HG03196 (cell line): Measurements from ENCODE around the gene KRTAP4-2.
"Not testable (repeated sequence)": the region's sequence is repeated elsewhere in the genome, so short reads cannot be mapped to it uniquely, and the experiment has no call there.

Experiments
- ATAC-seq: cut with Tn5 transposase; IDR thresholded peaks from one replicate; pipeline ENCODE4 v1.9.1; 2021; ENCODE audit not compliant: unreplicated experiment

KRTAP4-2 gene

DNA sequence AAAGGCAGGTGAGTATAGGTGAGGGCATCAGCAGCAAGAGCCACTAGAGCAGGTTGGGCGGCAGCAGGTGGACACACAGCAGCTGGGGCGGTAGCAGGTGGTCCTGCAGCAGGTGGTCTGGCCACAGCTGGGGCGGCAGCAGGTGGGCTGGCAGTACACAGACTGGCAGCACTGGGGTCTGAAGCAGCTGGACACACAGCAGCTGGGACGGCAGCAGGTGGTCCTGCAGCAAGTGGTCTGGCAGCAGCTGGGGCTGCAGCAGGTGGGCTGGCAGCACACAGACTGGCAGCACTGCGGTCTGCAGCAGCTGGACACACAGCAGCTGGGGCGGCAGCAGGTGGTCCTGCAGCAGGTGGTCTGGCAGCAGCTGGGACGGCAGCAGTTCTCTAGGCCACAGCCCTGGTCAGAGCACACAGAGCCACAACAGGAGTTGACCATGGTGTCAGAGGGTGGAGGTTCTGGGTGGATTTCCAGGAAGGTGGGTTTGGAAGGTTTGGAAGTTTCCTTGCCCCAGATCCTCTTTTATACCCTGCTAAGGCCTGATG is at the start of gene KRTAP4-2:
TSS of gene KRTAP4-2 (minus strand) at position 495 of the 545 bp plus-strand sequence. CDS start at position 438, 57 bp downstream.
- ATAC-seq, result no peak

DNA sequence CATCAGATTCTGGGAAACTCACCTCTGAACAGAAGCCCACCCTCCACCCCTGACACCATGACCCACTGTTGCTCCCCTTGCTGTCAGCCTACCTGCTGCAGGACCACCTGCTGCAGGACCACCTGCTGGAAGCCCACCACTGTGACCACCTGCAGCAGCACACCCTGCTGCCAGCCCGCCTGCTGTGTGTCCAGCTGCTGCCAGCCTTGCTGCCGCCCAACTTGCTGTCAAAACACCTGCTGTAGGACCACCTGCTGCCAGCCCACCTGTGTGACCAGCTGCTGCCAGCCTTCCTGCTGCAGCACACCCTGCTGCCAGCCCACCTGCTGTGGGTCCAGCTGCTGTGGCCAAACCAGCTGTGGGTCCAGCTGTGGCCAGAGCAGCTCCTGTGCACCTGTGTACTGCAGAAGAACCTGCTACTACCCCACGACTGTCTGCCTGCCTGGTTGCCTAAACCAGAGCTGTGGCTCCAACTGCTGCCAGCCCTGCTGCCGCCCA is 48.6 kb upstream of the KRTAP4-2 start, which contains the start of gene KRTAP9-2:
TSS of gene KRTAP9-2 (plus strand) at position 51 of the 498 bp plus-strand sequence. CDS start at position 58, 7 bp downstream.
- ATAC-seq, result not testable (repeated sequence)

DNA sequence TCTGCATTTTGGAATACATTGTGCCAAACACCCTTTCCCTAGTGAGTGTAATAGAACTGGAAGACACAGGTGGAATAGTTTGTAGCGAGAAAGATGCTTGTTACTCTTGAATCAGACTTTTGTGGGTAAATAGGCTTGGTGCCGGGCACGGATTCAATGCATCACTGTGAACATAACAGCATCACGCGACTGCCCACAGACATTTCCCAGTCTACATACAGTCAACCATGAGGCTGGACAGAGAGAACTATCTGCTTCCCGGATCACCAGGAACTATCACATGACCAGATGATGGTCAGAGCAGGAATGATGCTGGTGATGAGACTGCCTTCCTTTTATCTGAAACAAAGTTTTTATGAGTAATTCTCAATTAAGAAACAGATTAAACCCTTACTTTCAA is 48.0 kb upstream of the KRTAP4-2 start:
- ATAC-seq, result no peak

DNA sequence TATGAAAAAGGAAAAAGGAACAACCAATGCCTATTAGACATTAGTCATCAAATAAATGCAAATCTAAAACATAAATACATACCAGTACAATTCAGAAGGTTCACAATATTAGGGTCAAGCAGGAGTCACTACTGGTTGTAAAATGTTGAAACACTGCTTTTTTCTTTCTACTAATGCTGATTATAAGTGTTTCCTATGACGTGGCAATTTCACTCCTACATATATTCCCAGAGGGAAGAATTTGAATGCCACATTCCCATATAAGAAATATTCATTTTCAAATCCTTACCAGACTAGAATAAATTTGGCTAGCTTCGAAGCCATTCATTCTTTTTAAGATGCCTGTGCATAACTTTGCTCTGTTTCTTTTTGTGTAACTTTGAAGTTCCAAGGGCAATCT is 45.8 kb upstream of the KRTAP4-2 start:
- ATAC-seq, result no peak

DNA sequence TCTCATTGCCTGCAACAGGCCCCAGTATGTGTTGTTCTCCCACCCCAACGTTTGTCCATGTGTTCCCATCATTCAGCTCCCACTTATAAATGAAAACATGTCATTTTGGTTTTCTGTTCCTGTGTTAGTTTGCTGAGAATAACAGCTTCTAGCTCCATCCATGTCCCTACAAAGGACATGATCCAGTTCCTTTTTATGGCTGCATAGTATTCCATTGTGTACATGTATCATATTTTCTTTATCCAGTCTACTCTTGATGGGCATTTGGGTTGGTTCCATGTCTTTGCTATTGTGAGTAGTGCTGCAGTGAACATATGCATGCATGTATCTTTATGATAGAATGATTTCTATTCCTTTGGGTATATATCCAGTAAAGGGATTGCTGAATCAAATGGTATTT is 37.7 kb upstream of the KRTAP4-2 start:
- no peak for ATAC-seq

DNA sequence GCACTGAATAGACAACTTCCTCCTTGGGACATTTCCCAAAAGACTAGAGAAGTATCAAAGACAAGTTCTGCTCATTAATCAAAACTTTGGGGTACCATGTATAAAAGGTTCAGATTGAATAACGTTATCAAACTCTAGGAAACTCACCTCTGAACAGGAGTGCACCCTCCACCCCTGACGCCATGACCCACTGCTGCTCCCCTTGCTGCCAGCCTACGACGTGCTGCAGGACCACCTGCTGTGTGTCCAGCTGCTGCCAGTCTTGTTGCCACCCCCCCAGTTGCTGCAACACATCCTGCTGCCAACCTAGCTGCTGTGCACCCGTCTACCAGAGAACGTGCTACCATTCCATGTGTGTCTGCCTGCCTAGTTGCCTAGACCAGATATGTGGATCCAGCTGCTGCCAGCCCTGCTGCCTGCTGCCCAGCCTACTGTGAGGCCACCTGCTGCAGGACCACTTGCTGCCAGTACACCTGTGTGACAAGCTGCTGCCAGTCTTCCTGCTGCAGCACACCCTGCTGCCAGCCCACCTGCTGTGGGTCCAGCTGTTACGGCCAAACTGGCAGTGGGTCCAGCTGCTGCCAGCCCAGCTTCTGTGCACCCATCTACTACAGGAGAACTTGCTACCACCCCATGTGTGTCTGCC is 34.6 kb upstream of the KRTAP4-2 start:
- ATAC-seq, result no peak

DNA sequence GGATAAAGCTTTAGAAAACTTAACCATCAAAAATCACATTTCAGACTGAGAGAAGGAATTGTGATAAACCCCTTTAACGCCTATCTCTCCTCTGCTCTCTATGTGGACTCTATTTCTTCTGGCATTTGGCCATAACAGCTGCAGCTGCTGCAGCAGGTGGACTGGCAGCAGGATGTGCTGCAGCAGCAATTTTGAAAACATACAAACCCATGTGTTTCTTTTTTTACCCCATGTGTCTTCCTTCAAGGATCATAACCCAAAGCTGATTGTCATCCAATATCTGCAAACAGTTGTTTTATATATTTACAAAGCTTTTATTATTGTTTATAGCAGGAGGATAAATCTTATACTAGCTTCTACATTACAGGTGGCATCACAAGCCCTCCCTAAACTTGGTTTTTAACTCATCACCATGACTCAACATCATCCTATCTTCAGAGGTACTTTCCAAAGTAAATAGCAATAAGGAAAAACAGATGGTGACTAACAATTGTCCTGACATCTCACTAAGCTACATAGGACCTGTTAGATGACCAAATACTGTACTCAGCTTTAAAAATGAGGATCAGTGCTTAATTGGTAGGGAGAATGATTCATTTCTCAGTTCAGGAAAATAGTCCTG is 33.9 kb upstream of the KRTAP4-2 start:
- ATAC-seq, result no peak

DNA sequence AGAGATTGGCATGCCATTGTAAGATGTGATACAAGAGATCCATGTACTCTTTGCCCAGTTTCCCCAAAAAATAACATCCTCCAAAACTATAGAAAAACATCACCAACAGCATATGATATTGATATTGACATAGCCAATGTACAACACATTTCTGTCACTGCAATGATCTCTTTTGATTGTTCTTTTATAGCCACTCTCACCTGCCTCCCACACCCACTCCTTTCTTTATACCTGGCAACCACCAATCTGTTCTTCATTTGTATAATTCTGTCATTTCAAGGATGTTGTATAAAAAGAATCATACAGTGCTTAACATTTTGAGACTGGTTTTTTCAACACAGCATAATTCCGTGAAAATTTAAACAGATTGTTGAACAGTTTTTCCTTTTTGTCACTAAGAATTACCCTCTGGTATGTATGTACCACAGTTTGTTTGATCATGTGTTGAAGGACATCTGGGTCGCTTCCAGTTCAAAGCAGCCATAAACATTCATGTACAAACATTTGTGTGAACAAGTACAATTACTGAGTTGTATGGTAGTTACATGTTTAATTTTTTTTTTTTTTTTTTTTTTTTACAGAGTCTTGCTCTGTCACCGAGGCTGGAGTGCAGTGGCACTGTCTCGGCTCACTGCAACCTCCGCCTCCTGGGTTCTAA is 21.5 kb upstream of the KRTAP4-2 start:
- no peak for ATAC-seq

DNA sequence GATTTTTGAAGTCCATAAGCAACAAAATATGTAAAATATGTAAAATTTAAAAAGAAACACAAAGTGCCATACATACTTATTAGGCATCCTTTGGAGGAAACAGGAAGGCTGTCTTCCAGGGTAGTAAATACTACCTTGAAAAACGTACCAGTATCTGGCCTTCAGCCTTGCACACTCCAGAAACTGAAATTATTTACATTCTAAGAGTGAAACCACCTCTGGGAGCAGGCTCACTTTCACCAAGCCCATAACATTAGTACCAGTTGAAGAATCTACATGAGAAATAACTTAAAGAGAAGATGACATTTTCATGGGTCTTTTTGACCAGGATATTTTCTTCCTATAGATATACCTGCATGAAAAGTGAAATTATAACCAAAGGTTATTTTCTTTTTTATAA is 18.0 kb upstream of the KRTAP4-2 start:
- ATAC-seq, result no peak

DNA sequence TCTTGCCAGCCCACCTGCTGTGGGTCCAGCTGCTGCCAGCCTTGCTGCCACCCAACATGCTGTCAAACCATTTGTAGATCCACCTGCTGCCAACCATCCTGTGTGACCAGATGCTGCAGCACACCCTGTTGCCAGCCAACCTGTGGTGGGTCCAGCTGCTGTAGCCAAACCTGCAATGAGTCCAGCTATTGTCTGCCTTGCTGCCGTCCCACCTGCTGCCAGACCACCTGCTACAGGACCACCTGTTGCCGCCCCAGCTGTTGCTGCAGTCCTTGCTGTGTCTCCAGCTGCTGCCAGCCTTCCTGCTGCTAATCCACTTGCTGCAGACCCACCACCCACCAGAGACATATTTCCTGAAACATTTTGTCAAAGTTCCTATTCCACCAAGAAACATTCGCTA is 12.3 kb upstream of the KRTAP4-2 start:
- no peak for ATAC-seq

DNA sequence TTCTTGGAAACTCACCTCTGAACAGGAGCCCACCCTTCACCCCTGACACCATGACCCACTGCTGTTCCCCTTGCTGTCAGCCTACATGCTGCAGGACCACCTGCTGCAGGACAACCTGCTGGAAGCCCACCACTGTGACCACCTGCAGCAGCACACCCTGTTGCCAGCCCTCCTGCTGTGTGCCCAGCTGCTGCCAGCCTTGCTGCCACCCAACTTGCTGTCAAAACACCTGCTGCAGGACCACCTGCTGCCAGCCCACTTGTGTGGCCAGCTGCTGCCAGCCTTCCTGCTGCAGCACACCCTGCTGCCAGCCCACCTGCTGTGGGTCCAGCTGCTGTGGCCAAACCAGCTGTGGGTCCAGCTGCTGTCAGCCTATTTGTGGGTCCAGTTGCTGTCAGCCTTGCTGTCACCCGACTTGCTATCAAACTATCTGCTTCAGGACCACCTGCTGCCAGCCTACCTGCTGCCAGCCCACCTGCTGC is 11.9 kb upstream of the KRTAP4-2 start, which contains the start of gene KRTAP9-1:
TSS of gene KRTAP9-1 (plus strand) at position 51 of the 482 bp plus-strand sequence. CDS start at position 51, 0 bp downstream.
- not testable (repeated sequence) for ATAC-seq

DNA sequence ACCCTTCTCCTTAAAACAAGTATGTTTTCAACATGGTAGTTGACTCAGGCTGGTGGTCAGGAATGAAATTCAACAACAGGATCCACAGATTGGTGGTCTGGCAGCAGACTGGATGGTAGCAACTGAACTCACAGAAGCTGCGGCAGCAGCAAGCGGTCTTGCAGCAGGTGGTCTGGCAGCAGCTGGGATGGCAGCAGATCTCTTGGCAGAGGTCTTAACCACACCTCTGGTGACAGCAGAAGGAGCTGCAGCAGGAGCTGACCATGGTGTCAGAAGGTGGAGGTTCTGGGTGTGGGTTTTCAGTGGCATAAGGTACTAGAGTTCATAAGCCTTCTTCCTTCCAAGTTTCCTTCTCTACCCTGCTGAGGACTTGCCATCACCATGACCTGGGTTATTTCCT is 8.9 kb upstream of the KRTAP4-2 start:
- ATAC-seq, result no peak

DNA sequence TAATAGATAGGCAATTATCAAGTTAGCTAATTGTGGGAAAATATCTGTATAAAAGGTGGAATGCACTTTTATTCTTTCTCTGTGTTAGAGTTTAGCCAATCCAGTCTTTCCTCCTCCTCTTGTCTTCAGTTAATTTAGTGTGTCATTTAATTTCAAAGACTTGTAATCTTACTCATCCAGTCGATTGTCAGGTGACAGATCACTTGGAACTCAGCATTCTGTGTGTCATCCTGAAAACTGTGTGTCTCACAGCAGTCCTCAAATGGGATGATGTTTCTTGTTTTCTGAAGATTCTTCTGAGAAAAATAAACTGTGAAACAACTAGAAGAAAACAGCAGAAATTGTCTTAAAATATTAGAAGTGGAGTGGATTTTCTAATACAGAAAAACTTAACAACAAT is 7.0 kb upstream of the KRTAP4-2 start:
- ATAC-seq, result no peak

DNA sequence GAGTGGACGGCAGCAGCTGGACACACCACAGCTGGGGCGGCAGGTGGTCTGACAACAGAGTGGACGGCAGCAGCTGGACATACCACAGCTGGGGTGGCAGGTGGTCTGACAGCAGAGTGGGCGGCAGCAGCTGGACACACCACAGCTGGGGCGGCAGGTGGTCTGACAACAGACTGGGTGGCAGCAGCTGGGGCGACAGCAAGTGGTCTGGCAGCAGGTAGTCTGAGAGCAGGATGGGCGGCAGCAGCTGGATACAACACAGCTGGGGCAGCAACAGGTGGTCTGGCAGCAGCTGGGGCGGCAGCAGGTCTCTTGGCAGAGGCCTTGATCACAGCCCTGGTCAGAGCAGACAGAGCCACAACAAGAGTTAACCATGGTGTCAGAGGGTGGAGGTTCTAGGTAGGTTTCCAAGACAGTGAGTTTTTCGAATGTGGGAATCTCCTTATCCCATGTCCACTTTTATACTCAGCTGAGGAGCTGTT is 6.5 kb upstream of the KRTAP4-2 start, which contains the start of gene KRTAP4-1:
TSS of gene KRTAP4-1 (minus strand) at position 432 of the 482 bp plus-strand sequence. CDS start at position 375, 57 bp downstream.
- no peak for ATAC-seq

DNA sequence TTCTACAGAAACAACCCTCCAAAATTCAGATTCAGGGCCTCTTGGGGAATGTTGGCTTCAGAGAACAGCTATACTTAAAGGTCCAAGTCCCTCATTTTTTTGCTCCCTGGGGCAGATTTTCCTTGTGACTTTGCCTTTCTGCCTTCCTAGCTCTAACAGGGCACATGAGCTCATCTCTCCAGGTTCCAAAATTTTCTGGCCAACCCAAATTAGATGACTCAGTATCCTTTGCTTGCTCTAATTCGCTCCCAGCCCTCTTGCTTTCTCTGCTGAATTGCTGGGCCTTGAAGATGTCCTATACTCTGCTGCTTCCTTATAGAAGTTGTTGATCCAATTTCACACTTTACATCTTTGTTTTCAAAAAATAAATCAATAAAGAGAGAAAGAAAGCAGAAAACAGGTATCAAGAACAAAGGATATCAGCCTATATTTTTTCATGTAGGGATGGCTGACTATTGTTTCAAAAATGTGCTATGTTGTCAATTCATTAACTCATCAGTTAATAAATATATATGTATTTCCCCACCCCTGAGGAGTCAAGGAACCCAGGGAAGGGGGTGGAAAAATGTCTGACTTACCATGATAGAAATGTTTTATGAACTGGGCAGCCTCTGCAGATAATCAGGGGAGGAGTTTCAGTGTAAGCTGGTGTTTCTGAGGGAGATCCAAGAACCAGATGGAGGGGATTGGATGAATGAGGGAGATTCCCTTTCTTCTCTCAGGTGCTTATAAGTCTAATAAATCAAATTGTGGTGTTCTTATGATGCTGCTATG is 1.0 kb upstream of the KRTAP4-2 start:
- ATAC-seq, result no peak

DNA sequence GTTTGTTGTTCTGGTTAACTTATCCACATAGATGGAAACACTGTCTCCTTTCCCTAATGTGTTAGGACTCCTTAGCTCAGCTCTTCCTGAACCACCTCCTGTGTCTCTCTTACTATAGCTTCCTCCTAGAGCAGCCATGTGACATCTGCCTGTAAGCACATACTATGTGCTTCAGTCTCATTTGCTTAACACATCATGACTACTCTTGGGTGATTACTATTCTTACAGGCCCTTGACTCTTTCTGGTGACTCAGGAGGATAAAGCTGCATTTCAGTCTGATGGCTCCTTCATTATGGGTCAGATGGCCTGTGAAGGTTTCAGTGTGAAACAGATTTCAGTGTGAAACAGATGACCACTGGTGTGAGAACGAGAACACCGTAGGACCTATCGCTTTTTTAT is 320 bp upstream of the KRTAP4-2 start:
- no peak for ATAC-seq

DNA sequence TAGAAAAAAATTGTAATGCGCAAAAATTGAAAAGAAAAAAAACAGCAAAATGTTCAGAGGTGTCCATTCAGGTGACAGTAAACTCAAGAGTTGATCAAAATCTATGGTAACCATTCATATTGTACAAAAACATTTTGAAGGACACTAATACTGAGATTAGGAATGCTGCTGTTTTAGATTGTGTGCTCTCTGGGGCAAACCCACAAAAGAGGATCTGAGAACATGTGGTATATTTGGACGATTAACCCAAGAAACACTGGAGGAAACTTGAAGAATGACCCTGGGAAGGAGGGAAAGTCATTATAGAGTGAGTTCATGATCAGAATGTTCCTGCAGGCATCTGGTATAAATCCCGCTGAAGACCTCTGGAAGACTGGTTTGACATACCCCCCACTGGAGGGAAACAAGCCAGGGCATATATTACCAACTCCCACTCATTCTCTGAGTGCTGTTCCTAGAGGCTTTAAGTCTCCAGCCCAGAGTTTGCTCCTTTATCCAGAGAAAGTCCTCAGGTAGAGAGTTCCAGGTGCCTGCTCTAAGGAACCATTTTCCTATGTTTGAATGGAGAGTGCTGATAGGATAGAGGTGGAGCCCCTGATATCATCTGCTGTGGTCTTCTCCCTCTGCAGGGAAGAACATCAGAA is 1.2 kb downstream of the KRTAP4-2 start:
- ATAC-seq, result no peak

DNA sequence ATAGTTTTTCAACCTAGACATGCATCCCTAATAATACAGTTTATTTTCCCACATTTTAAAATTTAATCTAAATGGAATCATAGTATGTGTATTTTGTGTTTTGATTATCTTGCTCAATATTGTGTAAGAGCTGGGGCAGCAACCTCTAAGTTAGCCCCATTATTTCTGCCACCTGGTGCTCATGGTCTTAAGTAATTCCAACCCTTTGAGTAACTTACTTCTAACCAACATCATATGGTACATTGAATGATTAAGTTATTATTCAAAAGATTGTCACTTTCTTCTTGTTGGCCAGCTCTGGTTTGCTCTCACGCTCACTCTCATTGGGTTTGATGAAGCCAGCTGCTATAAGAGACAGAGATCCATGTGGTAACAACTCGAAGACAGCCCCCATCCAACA is 6.1 kb downstream of the KRTAP4-2 start:
- no peak for ATAC-seq

DNA sequence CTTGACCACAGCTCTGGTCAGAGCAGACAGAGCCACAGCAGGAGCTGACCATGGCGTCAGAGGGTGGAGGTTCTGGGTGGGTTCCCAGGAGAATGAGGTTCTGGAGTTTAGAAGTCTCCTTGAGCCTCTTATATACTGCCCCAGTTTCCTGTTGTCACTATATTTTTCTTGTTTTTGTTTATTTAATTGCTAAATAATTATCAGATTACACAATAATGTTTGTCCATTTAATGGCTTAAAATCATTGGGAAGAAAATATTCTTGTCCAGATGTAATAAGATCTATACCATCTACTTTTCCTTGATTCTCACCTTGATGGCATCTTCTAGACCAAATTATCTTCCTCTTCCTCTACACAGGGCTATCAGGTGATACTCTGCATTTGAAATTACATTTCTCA is 9.9 kb downstream of the KRTAP4-2 start, which contains the start of gene KRTAP4-3:
TSS of gene KRTAP4-3 (minus strand) at position 101 of the 400 bp plus-strand sequence. CDS start at position 52, 49 bp downstream.
- ATAC-seq, result no peak

DNA sequence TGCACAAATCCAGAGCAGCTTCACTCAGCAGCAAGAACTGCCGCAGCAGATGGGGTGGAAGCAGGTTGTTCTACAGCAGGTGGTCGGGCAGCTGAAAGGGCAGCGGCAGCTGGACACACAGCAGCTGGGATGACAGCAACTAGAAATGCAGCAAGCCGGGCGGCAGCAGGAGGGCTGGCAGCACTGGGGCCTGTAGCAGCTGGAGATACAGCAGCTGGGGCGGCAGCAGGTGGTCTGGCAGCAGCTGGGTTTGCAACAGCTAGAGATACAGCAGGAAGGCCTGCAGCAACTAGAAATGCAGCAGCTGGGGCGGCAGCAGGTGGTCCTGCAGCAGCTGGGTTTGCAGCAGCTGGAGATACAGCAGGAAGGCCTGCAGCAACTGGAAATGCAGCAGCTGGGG is 10.5 kb downstream of the KRTAP4-2 start:
- ATAC-seq, result no peak
